ENCODE measurements around the gene SGMS1.

DNA sequence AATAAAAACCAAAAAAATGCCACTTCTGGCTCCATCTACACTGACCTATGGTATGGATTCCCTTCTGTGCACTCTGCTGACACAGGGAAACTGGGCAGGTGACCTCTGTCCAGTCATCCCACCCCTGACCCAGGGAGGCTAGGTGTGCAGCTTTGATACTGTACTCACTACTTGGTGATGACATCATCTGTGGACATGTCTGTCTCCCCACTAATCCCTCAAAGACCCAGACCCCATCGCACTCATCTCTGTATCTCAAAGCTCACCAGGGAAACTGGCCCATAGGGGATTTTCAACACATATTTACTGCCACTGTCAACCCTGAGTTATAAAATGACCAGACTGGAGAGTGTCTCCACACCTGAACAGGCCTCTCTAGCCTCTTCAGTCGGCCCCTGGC, 10.6 kb downstream of the SGMS1 start:
- TF ChIP-seq POLR2A (IDR thresholded peaks at IDR 0.05), result no peak
- TF ChIP-seq, protein P1, sequence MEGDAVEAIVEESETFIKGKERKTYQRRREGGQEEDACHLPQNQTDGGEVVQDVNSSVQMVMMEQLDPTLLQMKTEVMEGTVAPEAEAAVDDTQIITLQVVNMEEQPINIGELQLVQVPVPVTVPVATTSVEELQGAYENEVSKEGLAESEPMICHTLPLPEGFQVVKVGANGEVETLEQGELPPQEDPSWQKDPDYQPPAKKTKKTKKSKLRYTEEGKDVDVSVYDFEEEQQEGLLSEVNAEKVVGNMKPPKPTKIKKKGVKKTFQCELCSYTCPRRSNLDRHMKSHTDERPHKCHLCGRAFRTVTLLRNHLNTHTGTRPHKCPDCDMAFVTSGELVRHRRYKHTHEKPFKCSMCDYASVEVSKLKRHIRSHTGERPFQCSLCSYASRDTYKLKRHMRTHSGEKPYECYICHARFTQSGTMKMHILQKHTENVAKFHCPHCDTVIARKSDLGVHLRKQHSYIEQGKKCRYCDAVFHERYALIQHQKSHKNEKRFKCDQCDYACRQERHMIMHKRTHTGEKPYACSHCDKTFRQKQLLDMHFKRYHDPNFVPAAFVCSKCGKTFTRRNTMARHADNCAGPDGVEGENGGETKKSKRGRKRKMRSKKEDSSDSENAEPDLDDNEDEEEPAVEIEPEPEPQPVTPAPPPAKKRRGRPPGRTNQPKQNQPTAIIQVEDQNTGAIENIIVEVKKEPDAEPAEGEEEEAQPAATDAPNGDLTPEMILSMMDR (IDR thresholded peaks at IDR 0.05), result no peak
